Trophoblast cell (in vitro differentiated cells and primary cell): ENCODE data around the gene MAT1A.
A peak's percentile ranks its signal among the peaks of the same experiment; 100 is the strongest.

Experiments
- DNase-seq, 2 donors: peaks; one replicate each; pipeline ENCODE4 v3.0.0-alpha.2; 2016
- H2AFZ ChIP-seq: 2 replicates; pipeline ENCODE4 v1.6.1; 2013; ENCODE audit warnings: low read length, moderate library complexity, mild to moderate bottlenecking; ENCODE audit not compliant: insufficient read depth, poor library complexity
- H2AK5ac ChIP-seq: 2 replicates; pipeline ENCODE4 v1.6.1; 2013; ENCODE audit warnings: mild to moderate bottlenecking, low read length
- H2BK120ac ChIP-seq: 2 replicates; pipeline ENCODE4 v1.6.1; 2013; ENCODE audit warnings: low read length, mild to moderate bottlenecking, moderate library complexity; ENCODE audit not compliant: insufficient read depth, poor library complexity
- H2BK12ac ChIP-seq: 2 replicates; pipeline ENCODE4 v1.6.1; 2013; ENCODE audit warnings: mild to moderate bottlenecking, low read length, moderate library complexity
- H2BK5ac ChIP-seq: 2 replicates; pipeline ENCODE4 v1.6.1; 2013; ENCODE audit warnings: low read length, low read depth, moderate library complexity, mild to moderate bottlenecking; ENCODE audit not compliant: poor library complexity
- H3K14ac ChIP-seq: 2 replicates; pipeline ENCODE4 v1.6.1; 2013; ENCODE audit warnings: mild to moderate bottlenecking, low read length
- H3K18ac ChIP-seq: 2 replicates; pipeline ENCODE4 v1.6.1; 2013; ENCODE audit warnings: mild to moderate bottlenecking, low read length
- H3K23ac ChIP-seq: 2 replicates; pipeline ENCODE4 v1.6.1; 2013; ENCODE audit warnings: low read length
- H3K27ac ChIP-seq: 2 replicates; pipeline ENCODE4 v1.5.1; 2013; ENCODE audit warnings: low read depth, mild to moderate bottlenecking, inconsistent platforms, low read length, moderate library complexity
- H3K27me3 ChIP-seq: 2 replicates; pipeline ENCODE4 v1.6.1; 2013; ENCODE audit warnings: inconsistent platforms, mild to moderate bottlenecking, low read length, moderate library complexity; ENCODE audit not compliant: insufficient read depth
- H3K36me3 ChIP-seq, 2 experiments: 1 replicate in 1 of 2; 2 replicates in 1 of 2; pipeline ENCODE4 v1.6.1; 2013; ENCODE audit warnings: low read length in 2 of 2, mild to moderate bottlenecking in 2 of 2, moderate library complexity in 1 of 2; ENCODE audit not compliant: insufficient read depth in 2 of 2, control insufficient read depth in 1 of 2
- H3K4ac ChIP-seq: 2 replicates; pipeline ENCODE4 v1.6.1; 2013; ENCODE audit warnings: low read depth, mild to moderate bottlenecking, low read length, moderate library complexity
- H3K4me1 ChIP-seq, 2 experiments: 1 replicate in 1 of 2; 2 replicates in 1 of 2; pipeline ENCODE4 v1.6.1; 2013; ENCODE audit warnings: low read length in 2 of 2, mild to moderate bottlenecking in 2 of 2, moderate library complexity in 1 of 2; ENCODE audit not compliant: insufficient read depth in 2 of 2, control insufficient read depth in 1 of 2
- H3K4me2 ChIP-seq: 2 replicates; pipeline ENCODE4 v1.6.1; 2013; ENCODE audit warnings: inconsistent platforms, mild to moderate bottlenecking, low read length, moderate library complexity
- H3K4me3 ChIP-seq: 2 replicates; pipeline ENCODE4 v1.5.1; 2013; ENCODE audit warnings: mild to moderate bottlenecking, low read depth, low read length, inconsistent platforms
- H3K79me1 ChIP-seq: one replicate; pipeline ENCODE4 v1.6.1; 2013; ENCODE audit warnings: low read length
- H3K79me2 ChIP-seq: 2 replicates; pipeline ENCODE4 v1.6.1; 2013; ENCODE audit warnings: low read length, mild to moderate bottlenecking; ENCODE audit not compliant: control insufficient read depth, insufficient read depth, poor library complexity
- H3K9ac ChIP-seq: 2 replicates; pipeline ENCODE4 v1.6.1; 2013; ENCODE audit warnings: mild to moderate bottlenecking, low read length
- H3K9me3 ChIP-seq: 2 replicates; pipeline ENCODE4 v1.6.1; 2013; ENCODE audit warnings: low read depth, mild to moderate bottlenecking, control low read depth, inconsistent platforms, low read length; ENCODE audit not compliant: insufficient read depth
- H4K12ac ChIP-seq: 2 replicates; pipeline ENCODE4 v1.6.1; 2013; ENCODE audit warnings: low read depth, mild to moderate bottlenecking, low read length, moderate library complexity
- H4K8ac ChIP-seq: 2 replicates; pipeline ENCODE4 v1.6.1; 2013; ENCODE audit warnings: low read depth, mild to moderate bottlenecking, low read length, moderate library complexity
- H4K91ac ChIP-seq: one replicate; pipeline ENCODE4 v1.6.1; 2013; ENCODE audit warnings: low read depth, mild to moderate bottlenecking, low read length, moderate library complexity
- WGBS: extraction: QIAGEN DNeasy Blood & Tissue Kit; methylation state at CpG from one replicate; pipeline ENCODE4 v1.1.7; 2013; ENCODE audit warnings: missing lambda C conversion rate; ENCODE audit not compliant: insufficient read length, insufficient coverage; ENCODE audit errors: extremely low coverage; 5-methylcytosine and 5-hydroxymethylcytosine counted together

Gene MAT1A

DNA sequence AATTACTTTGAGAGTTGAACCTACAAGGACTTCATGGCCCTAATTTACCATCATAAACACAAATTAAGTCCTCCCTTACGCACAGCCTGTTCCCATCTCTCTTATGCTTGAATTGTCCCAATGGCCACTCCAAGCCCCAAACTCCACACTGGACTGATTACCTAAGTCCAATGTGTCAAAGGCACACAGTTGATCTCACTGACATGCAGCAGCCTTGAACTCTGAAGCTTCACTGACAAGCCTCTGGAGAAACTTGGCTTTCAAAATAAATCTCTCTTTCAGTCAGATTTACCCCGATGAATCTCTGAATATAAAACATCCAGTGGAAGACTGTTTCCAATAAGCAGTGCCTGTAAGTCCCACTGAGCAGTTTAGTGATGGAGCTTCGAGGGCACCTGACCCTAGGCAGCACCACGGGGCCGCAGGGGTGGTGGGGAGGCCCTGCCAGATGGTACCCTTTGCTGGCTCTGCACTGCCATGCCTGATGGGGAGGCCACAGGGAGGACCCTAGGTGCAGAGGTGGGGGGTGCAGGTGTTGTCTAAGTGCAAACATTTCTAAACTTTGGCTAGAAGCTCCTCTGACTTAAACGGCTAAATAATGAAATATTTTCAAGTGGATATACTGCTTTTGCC, 3.3 kb upstream of the MAT1A start:
- Histone ChIP-seq H2BK120ac (no peak overlapping the region), H2BK12ac (no peak overlapping the region), H3K27me3 (no peaks in the 10 kb centered on the region), H3K4me2 (no peak overlapping the region), H3K18ac (no peak overlapping the region), H3K4me1 (no peaks in the 10 kb centered on the region), H3K79me1 (no peaks in the 10 kb centered on the region), H4K12ac (no peak overlapping the region), H3K27ac (no peak overlapping the region), H2BK5ac (no peak overlapping the region), H3K14ac (no peak overlapping the region), H3K23ac (no peak overlapping the region), H2AFZ (no peak overlapping the region), H3K79me2 (no peaks in the 10 kb centered on the region), H3K9ac (no peak overlapping the region), H3K36me3 (no peaks in the 10 kb centered on the region), H3K4ac (no peak overlapping the region), H2AK5ac (no peak overlapping the region), H4K91ac (no peak overlapping the region), H3K9me3 (no peaks in the 10 kb centered on the region), H4K8ac (no peak overlapping the region), H3K4me3 (no peak overlapping the region)
- WGBS = no CpG with 5 or more reads among the region's 6 CpGs
- no peak for DNase-seq

DNA sequence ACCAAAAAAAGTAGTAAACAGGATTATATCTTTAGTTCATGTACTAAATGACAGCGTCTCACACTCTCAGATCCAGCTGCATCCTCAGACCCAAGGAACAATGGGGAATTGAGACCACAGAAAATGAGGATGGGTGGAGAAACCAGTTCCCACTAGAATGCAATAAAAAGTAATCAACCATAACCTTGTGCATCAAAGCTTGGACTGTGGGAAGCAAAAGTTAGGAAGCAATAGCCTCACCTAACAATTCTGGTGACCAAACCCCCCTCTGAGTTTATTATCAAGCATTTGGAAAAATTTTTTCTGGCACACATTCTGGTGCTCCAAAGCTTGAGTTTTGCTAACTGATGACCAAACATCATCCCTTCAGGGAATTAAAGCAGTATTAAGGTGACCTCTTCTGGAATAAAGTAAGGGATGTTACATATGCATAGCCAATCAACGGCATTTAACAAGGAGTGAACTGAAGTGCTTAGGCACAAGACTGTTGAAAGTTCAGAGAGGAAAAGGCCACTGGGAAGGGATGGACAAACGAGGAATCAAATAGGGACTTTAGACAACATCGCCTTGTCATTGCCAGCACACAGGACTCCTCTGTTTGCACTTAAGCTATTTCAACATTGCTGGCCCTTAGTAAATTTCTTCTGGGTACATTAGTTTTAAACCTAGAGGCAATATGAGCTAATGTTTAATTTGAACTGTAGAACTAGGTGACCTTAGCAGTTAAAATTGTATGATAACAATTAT, 1.2 kb upstream of the MAT1A start:
- Histone ChIP-seq H3K36me3 (no peaks in the 10 kb centered on the region), H4K12ac (no peak overlapping the region), H2BK120ac (no peak overlapping the region), H2BK5ac (no peak overlapping the region), H3K4me2 (no peak overlapping the region), H3K18ac (no peak overlapping the region), H3K9ac (no peak overlapping the region), H3K79me1 (no peaks in the 10 kb centered on the region), H3K4me1 (no peaks in the 10 kb centered on the region), H2AK5ac (no peak overlapping the region), H3K4ac (no peak overlapping the region), H3K4me3 (no peak overlapping the region), H4K91ac (no peak overlapping the region), H3K23ac (no peak overlapping the region), H2BK12ac (no peak overlapping the region), H3K9me3 (no peaks in the 10 kb centered on the region), H3K14ac (no peak overlapping the region), H3K27ac (no peak overlapping the region), H4K8ac (no peak overlapping the region), H3K79me2 (no peaks in the 10 kb centered on the region), H3K27me3 (no peaks in the 10 kb centered on the region), H2AFZ (no peak overlapping the region)
- no CpG with 5 or more reads among the region's 4 CpGs for WGBS
- no peak for DNase-seq

- Histone ChIP-seq H3K23ac (no peak overlapping the region), H3K14ac (no peak overlapping the region), H3K4me3 (no peak overlapping the region), H2BK12ac (no peak overlapping the region), H3K9me3 (no peaks in the 10 kb centered on the region), H3K27ac (no peak overlapping the region), H4K8ac (no peak overlapping the region), H2BK5ac (no peak overlapping the region), H3K79me1 (no peaks in the 10 kb centered on the region), H3K9ac (no peak overlapping the region), H2AFZ (no peak overlapping the region), H4K91ac (no peak overlapping the region), H3K79me2 (no peaks in the 10 kb centered on the region), H4K12ac (no peak overlapping the region), H2AK5ac (no peak overlapping the region), H3K4ac (no peak overlapping the region), H3K4me2 (no peak overlapping the region), H3K27me3 (no peaks in the 10 kb centered on the region), H3K4me1 (no peaks in the 10 kb centered on the region), H2BK120ac (no peak overlapping the region), H3K36me3 (no peaks in the 10 kb centered on the region), H3K18ac (no peak overlapping the region)
- WGBS = no CpG with 5 or more reads among the region's 5 CpGs
- peak; percentile 50 to 74 for DNase-seq
Measured at GRCh38 chr10:80288849-80289248, 609 bp downstream of the MAT1A start.

GRCh38 chr10:80284522-80284921, 4.9 kb downstream of the MAT1A start:
- Histone ChIP-seq H3K4me1 (peaks cover 3 to 6% of the 10 kb centered on the region in 2 experiments), H3K4ac (no peak overlapping the region), H2AFZ (no peak overlapping the region), H3K36me3 (no peaks in the 10 kb centered on the region), H2BK120ac (no peak overlapping the region), H4K12ac (no peak overlapping the region), H3K79me1 (no peaks in the 10 kb centered on the region), H4K8ac (no peak overlapping the region), H2AK5ac (no peak overlapping the region), H3K79me2 (no peaks in the 10 kb centered on the region), H3K27me3 (no peaks in the 10 kb centered on the region), H2BK5ac (no peak overlapping the region), H3K27ac (no peak overlapping the region), H3K23ac (no peak overlapping the region), H3K18ac (no peak overlapping the region), H3K4me3 (no peak overlapping the region), H3K4me2 (no peak overlapping the region), H3K14ac (no peak overlapping the region), H2BK12ac (no peak overlapping the region), H4K91ac (no peak overlapping the region), H3K9me3 (no peaks in the 10 kb centered on the region), H3K9ac (no peak overlapping the region)
- DNase-seq = no peak
- no CpG with 5 or more reads among the region's 1 CpG for WGBS
